Heart right ventricle (tissue), 16 donors: ENCODE results near the gene GMPR. TPM values are rescaled to one million over a fixed set of nuclear protein-coding genes. Genes with fewer than 3 reads are reported as not detected.

Experiments used
- ATAC-seq, 8 donors: fragments of 200-7000 bp; cut with Tn5 transposase; one replicate each; pipeline ENCODE4 v1.9.1; 2020; ENCODE audit warnings: mild to moderate bottlenecking in 8 of 8, moderate library complexity in 8 of 8, moderate number of reproducible peaks in 1 of 8
- DNase-seq, 2 donors: peaks; one replicate each; pipeline ENCODE4 v3.0.0-alpha.2; 2020
- H3K27ac ChIP-seq, 10 donors: fragments of 200-600 bp; sonication (generic) in 2 of 10; one replicate each; pipeline versions ENCODE4 v1.5.0 to v1.8.0; 2020 to 2022; ENCODE audit warnings: mild to moderate bottlenecking in 3 of 10
- H3K27me3 ChIP-seq, 7 donors: fragments of 200-600 bp; one replicate each; pipeline ENCODE4 v1.8.0; 2021 to 2022; ENCODE audit warnings: mild to moderate bottlenecking in 2 of 7
- H3K36me3 ChIP-seq, 9 donors: fragments of 200-600 bp; sonication (generic) in 1 of 9; one replicate each; pipeline versions ENCODE4 v1.5.0 to v1.8.0; 2020 to 2022; ENCODE audit warnings: mild to moderate bottlenecking in 2 of 9
- H3K4me1 ChIP-seq, 9 donors: fragments of 200-600 bp; sonication (generic) in 1 of 9; one replicate each; pipeline versions ENCODE4 v1.5.0 to v1.8.0; 2020 to 2022; ENCODE audit warnings: mild to moderate bottlenecking in 4 of 9
- H3K4me3 ChIP-seq, 10 donors: fragments of 200-600 bp; sonication (generic) in 2 of 10; one replicate each; pipeline versions ENCODE4 v1.5.0 to v1.8.0; 2020 to 2022; ENCODE audit warnings: mild to moderate bottlenecking in 7 of 10, moderate library complexity in 2 of 10
- H3K9me3 ChIP-seq, 11 donors: fragments of 200-600 bp in 10 of 11; sonication (generic) in 2 of 11; one replicate each; pipeline versions ENCODE4 v1.5.0 to v1.8.0; 2013 to 2022; ENCODE audit warnings: mild to moderate bottlenecking in 2 of 11, control low read depth in 1 of 11, moderate library complexity in 1 of 11
- CTCF ChIP-seq, 9 donors: fragments of 200-600 bp; sonication (generic) in 2 of 9; IDR thresholded peaks; one replicate each; pipeline versions ENCODE4 v1.5.0 to v1.8.0; 2021 to 2022; ENCODE audit warnings: antibody characterized with exemption in 9 of 9, mild to moderate bottlenecking in 5 of 9, moderate library complexity in 1 of 9
- WGBS, 2 donors: extraction: QIAGEN DNeasy Blood & Tissue Kit; methylation state at CpG; one replicate each; pipeline ENCODE4 v1.1.7; 2013; ENCODE audit warnings: inconsistent platforms in 1 of 2; 5-methylcytosine and 5-hydroxymethylcytosine counted together
- intact Hi-C, 10 donors: fragments of 100-400 bp; cut with DNase I; formaldehyde crosslinking; loops; one replicate each; pipeline versions ENCODE4 v1.11.1 to v1.14.2; 2022
- polyA plus RNA-seq, 2 donors: library from polyadenylated mRNA; stranded (reverse); fragments of 200-250 nt; gene quantifications; one replicate each; pipeline ENCODE4 v1.2.3, GENCODE V29; 2013
- total RNA-seq, 10 donors: library from RNA; stranded (reverse); fragmentation: NEBNext Ultra II Directional in 3 of 10; extraction: Animal tissue kit (Norgen Biotek cat#: 25700) in 3 of 10; gene quantifications; one replicate each; pipeline versions ENCODE4 v1.2.1 to v1.2.4, GENCODE V29; 2021 to 2023
- donor health status: Arrhythmogenic right ventricular cardiomyopathy.
- donor health status: ischemic (EF 13 %, LVEDD 7.1; RV severe dilation, severe dysfunction).
- donor health status: healthy with polysubstance abuse.
- donor health status: DM: no; HTN: yes; CAD: no.
- donor health status: DM: no; HTN: no; CAD: no.
- donor health status: ischemic (EF 25% LVEDD 6.9; RV normal size, moderate dysfunction).
- donor health status: ischemic (EF 25% LVEDD 5.7; RV mildly dilated, moderate dysfunction).
- donor health status: healthy.
- donor health status: DM: yes; HTN: yes; CAD: no.
- donor health status: Ischemic cardiomyopathy.
- donor health status: ischemic (EF 35%, LVEDD 5.7; RV mildly dilated, moderate dysfunction).
- donor health status: nonischemic (EF 11% LVEDD 7.7; RV severe dilation, severe dysfunction).
- donor health status: DM: yes; HTN: yes; CAD: no.
- donor health status: PGD.
- donor health status: ischemic (EF 29% LVEDD 5.4; RV normal size, mild dysfunction).
- donor health status: nonischemic (EF 23%, LVEDD 6.1; RV moderate dilation, normal function).

GMPR gene
- total and polyA plus RNA-seq, 12 donors = 74.1 to 334 (median 104) TPM

DNA sequence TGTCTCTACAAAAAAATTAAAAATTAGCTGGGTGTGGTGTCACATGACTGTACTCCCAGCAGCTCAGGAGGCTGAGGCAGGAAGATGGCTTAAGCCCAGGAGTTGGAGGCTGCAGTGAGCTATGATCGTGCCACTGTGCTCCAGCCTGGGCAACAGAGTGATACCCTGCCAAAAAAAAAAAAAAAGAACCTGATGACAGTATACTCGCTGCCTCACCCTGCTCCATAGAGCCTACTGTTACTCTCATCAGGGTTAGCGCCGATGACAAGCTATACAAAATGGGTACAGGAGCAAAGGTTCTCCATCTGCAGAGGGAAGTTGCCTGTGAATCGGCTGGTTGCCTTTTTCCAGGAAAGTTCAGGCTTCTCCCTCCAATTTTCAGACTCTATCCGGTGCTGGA is 53.4 kb downstream of the GMPR start:
- no peaks in the 10 kb centered on the region for H3K9me3 ChIP-seq
- H3K4me1 ChIP-seq = no peaks in the 10 kb centered on the region
- H3K27me3 ChIP-seq = no peaks in the 10 kb centered on the region
- WGBS, 2 donors = 86% methylated on average over 6 of the region's 6 CpGs
- TF ChIP-seq CTCF (IDR thresholded peaks at IDR 0.05) = no peak
- DNase-seq (no peak), ATAC-seq (no peak)
- no peak overlapping the region for H3K4me3 ChIP-seq
- H3K27ac ChIP-seq = no peak overlapping the region
- peaks cover 0 to 54% (median 6%) of the 10 kb centered on the region in 9 donors for H3K36me3 ChIP-seq
- intact Hi-C loops = no loop called here

DNA sequence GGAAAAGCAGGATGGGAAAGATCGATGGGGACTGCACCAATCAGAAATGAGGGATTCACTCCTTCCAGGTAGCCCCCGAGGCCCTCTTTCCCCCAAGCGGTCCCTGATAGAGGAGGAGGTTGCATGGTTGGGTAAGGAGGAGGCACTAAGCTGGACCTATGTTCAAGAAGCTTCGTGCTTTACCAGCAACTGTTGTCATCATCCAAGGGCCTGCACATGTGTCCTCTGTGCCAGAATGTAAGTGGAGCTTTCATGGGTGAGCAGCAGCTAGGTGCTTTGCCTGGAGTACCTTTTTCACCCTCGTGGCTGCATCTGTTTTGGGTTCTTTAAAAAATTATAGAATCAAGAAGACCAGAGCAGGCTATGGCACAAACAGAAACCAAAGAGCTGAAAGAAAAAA is 54.0 kb downstream of the GMPR start:
- intact Hi-C loops = no loop called here
- H3K9me3 ChIP-seq = no peaks in the 10 kb centered on the region
- WGBS, 2 donors = 82 to 85% methylated on average over 5 of the region's 5 CpGs
- no peak overlapping the region for H3K27ac ChIP-seq
- no peaks in the 10 kb centered on the region for H3K4me1 ChIP-seq
- H3K36me3 ChIP-seq = peaks cover 0 to 59% (median 6%) of the 10 kb centered on the region in 9 donors
- TF ChIP-seq CTCF (IDR thresholded peaks at IDR 0.05) = no peak
- no peak overlapping the region for H3K4me3 ChIP-seq
- ATAC-seq = no peak
- no peaks in the 10 kb centered on the region for H3K27me3 ChIP-seq
- DNase-seq = no peak

DNA sequence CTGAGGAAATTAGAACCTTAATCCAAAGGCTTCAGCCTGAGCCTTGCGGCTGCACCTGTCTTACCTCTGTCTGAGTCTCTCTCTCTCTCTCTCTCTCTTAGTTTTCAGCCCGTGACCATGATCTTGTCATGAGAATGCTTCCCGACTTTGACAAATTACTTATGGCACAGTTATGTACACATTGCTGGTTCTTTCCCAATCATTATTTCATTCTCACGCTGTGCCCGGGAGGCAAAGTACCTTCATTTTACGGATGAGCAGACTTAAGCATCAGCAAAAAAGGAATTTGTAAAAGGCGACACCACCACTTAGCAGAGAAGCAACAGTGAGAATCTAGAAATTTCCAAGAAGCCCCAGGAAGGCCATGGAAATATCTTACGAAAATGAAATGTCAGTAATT is 54.6 kb downstream of the GMPR start:
- no peak for TF ChIP-seq CTCF (IDR thresholded peaks at IDR 0.05)
- H3K27me3 ChIP-seq = no peaks in the 10 kb centered on the region
- intact Hi-C loops = no loop called here
- peaks cover 0 to 64% (median 6%) of the 10 kb centered on the region in 9 donors for H3K36me3 ChIP-seq
- H3K9me3 ChIP-seq = no peaks in the 10 kb centered on the region
- ATAC-seq (no peak), DNase-seq (no peak)
- 88 to 96% methylated on average over 8 of the region's 8 CpGs for WGBS, 2 donors
- no peak overlapping the region for H3K4me3 ChIP-seq
- H3K4me1 ChIP-seq = no peaks in the 10 kb centered on the region
- H3K27ac ChIP-seq = no peak overlapping the region

GRCh38 chr6:16294371-16294770 is 56.0 kb downstream of the GMPR start:
- 91 to 92% methylated on average over 10 of the region's 10 CpGs for WGBS, 2 donors
- intact Hi-C loops = no loop called here
- Histone ChIP-seq H3K27ac (no peak overlapping the region), H3K9me3 (no peaks in the 10 kb centered on the region), H3K4me3 (no peak overlapping the region), H3K27me3 (no peaks in the 10 kb centered on the region), H3K4me1 (no peaks in the 10 kb centered on the region), H3K36me3 (peaks cover 0 to 74% (median 6%) of the 10 kb centered on the region in 9 donors)
- DNase-seq (no peak), ATAC-seq (no peak)
- TF ChIP-seq CTCF (IDR thresholded peaks at IDR 0.05) = no peak
